ENCODE data around the gene NCF4. TPM values are rescaled to one million over a fixed set of nuclear protein-coding genes. Genes with fewer than 3 reads are reported as not detected.

NCF4 gene
- total RNA-seq, 1 donor, result not detected

- DNase-seq (ENCODE audit: low read depth), result no peak
- no peak overlapping the region for H3K4me3 ChIP-seq (ENCODE audit: low read depth, low read length)
- no peak for TF ChIP-seq CTCF (IDR thresholded peaks at IDR 0.05; ENCODE audit: insufficient read depth, low read depth, low read length)
These were observed 32.0 kb upstream of the NCF4 start for GRCh38 chr22:36828815-36829214.

GRCh38 chr22:36829370-36830002, 31.3 kb upstream of the NCF4 start:
- no peak for TF ChIP-seq CTCF (IDR thresholded peaks at IDR 0.05; ENCODE audit: insufficient read depth, low read depth, low read length)
- DNase-seq (ENCODE audit: low read depth), result no peak
- H3K4me3 ChIP-seq (ENCODE audit: low read depth, low read length), result no peak overlapping the region

DNA sequence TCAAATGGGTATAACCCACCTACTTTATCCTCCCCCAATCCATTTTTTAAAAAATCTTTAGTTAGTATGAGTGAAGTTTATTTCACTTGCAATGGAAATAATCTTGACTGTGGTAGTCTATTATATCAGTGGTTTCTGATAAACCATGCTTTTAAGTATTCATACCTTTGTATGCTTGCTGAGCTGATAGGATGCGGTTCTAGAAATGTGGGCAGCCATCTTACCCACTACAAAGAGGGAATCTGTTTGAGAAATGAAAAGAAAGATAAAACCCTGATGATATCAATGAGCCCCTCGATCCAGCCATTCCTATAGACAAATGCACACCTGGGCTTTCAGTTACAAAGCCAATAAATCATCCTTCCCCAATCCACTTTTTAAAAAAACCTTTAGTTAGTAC, 30.2 kb upstream of the NCF4 start:
- no peak for TF ChIP-seq CTCF (IDR thresholded peaks at IDR 0.05; ENCODE audit: insufficient read depth, low read depth, low read length)
- DNase-seq (ENCODE audit: low read depth), result no peak
- H3K4me3 ChIP-seq (ENCODE audit: low read depth, low read length), result no peak overlapping the region

DNA sequence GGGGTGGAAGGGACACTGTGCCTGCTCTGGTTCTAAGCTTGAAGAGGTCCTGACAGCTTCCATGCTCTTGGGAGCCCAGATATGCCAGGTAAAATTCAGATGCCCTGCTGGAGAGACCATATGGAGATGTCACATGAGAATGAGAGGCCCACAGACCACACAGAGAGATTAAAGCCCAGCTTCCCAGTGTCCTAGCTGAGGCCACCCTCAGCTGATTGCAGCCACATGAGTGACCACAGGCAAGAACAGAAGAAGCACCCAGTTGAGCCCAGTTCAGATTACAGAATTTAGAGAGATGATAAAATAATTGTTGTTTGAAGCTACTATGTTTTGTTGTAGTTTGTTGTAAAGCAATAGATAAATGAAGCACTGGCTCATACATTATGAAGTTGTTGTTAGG, 29.6 kb upstream of the NCF4 start:
- H3K4me3 ChIP-seq (ENCODE audit: low read depth, low read length), result no peak overlapping the region
- DNase-seq (ENCODE audit: low read depth), result no peak
- no peak for TF ChIP-seq CTCF (IDR thresholded peaks at IDR 0.05; ENCODE audit: insufficient read depth, low read depth, low read length)

GRCh38 chr22:36831717-36832116, 29.1 kb upstream of the NCF4 start:
- no peak for DNase-seq (ENCODE audit: low read depth)
- H3K4me3 ChIP-seq (ENCODE audit: low read depth, low read length), result no peak overlapping the region

GRCh38 chr22:36833073-36833472, 27.7 kb upstream of the NCF4 start:
- no peak overlapping the region for H3K4me3 ChIP-seq (ENCODE audit: low read depth, low read length)
- no peak for TF ChIP-seq CTCF (IDR thresholded peaks at IDR 0.05; ENCODE audit: insufficient read depth, low read depth, low read length)
- no peak for DNase-seq (ENCODE audit: low read depth)

More at GRCh38 chr22:36831717-36832116, 29.1 kb upstream of the NCF4 start:
- no peak for TF ChIP-seq CTCF (IDR thresholded peaks at IDR 0.05; ENCODE audit: insufficient read depth, low read depth, low read length)

DNA sequence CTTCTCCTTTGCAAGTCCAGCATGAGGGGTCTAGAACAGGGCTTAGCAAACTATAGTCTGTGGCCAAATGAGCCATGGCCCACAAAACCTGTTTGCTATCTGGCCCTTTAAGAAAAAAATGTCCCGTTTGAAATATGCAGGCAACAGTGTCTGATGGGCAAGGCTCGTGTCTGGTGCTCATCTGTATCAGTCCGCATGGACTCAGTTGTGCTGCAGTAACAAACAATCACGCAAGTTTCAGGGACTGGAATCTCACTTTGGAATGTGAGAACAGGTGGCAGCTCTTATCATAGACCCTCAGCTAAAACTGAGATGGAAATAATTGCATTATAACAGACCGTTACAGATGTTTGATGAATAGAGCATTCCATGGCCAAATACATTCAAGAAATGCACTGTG, 24.9 kb upstream of the NCF4 start:
- H3K4me3 ChIP-seq (ENCODE audit: low read depth, low read length), result no peak overlapping the region
- TF ChIP-seq CTCF (IDR thresholded peaks at IDR 0.05; ENCODE audit: insufficient read depth, low read depth, low read length), result no peak
- DNase-seq (ENCODE audit: low read depth), result no peak
